Activated CD8-positive, alpha-beta T cell treated with anti-CD3 and anti-CD28 coated beads for 36 hours (primary cell): ENCODE data around the gene MCOLN3. TPM values are rescaled to one million over a fixed set of nuclear protein-coding genes. Genes with fewer than 3 reads are reported as not detected.

Experiments
- ATAC-seq: fragments of 200-7000 bp; cut with Tn5 transposase; one replicate; pipeline ENCODE4 v1.10.0; 2021; ENCODE audit warnings: mild to moderate bottlenecking, moderate library complexity
- CTCF ChIA-PET: fragments of 350-600 bp; sonication (Branson Sonifier 250); formaldehyde crosslinking; loops from one replicate; lab custom pipeline; 2021; ENCODE audit warnings: antibody characterized with exemption; lab: Charles Lee
- POLR2A ChIA-PET: fragments of 350-600 bp; sonication (Branson Sonifier 250); formaldehyde crosslinking; loops from one replicate; lab custom pipeline; 2021; ENCODE audit warnings: antibody characterized with exemption; lab: Charles Lee
- DNase-seq: peaks from one replicate; pipeline ENCODE4 v3.0.0-alpha.2; 2020
- H3K27ac Mint-ChIP-seq: one replicate; pipeline ENCODE4 v1.8.0; 2021; ENCODE audit warnings: mild to moderate bottlenecking, mixed read lengths
- H3K27me3 Mint-ChIP-seq: one replicate; pipeline ENCODE4 v1.8.0; 2021; ENCODE audit warnings: mixed read lengths
- H3K36me3 Mint-ChIP-seq: one replicate; pipeline ENCODE4 v1.8.0; 2021; ENCODE audit warnings: low read depth, mixed read lengths
- H3K4me1 Mint-ChIP-seq: one replicate; pipeline ENCODE4 v1.8.0; 2021; ENCODE audit warnings: low read depth, mixed read lengths
- H3K4me3 Mint-ChIP-seq: one replicate; pipeline ENCODE4 v1.8.0; 2021; ENCODE audit warnings: mild to moderate bottlenecking, moderate library complexity, mixed read lengths
- H3K9me3 Mint-ChIP-seq: one replicate; pipeline ENCODE4 v1.8.0; 2021; ENCODE audit warnings: mixed read lengths
- intact Hi-C: fragments of 100-400 bp; cut with micrococcal nuclease; formaldehyde crosslinking; loops from one replicate; pipeline ENCODE4 v1.10.0; 2022
- total RNA-seq, 2 experiments: library from RNA; stranded (reverse); gene quantifications; one replicate each; pipeline ENCODE4 v1.2.3, GENCODE V29; 2021
- TF ChIP-seq, protein P1 (sequence below): fragments of 200-600 bp; IDR thresholded peaks from one replicate; pipeline ENCODE4 v1.8.0; 2022; ENCODE audit warnings: antibody characterized with exemption, mild to moderate bottlenecking

The MCOLN3 gene
- total RNA-seq, 2 experiments from 2014 or later, result 0.25 to 0.29 TPM

DNA sequence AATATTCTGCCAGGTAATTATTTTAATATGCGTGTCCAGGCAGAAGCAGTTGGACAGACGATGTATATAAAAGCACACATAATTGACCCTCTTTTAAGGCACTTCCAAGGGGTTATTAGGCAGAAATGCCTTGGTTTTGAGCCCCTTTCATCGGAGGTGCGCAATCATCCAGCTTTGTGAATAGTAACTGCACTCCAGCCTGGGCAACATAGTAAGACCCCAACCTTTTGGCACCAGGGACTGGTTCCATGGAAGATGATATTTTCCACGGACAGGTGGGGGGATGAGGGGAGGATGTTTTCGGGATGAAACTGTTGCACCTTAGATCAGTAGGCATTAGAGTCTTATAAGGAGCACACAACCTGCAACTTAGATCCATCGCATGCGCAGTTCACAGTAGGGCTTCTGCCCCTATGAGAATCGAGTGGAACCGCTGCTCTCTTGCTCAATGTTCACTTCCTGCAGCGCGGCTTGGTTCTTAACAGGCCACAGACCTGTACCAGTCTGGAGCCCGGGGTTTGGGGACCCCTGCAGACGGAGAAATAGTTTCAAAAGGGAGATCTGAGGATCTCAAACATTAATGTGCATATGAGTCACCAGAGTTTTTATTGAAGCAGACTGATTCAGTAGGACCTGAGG lies 49.5 kb downstream of the MCOLN3 start:
- intact Hi-C loops, result no loop called here
- DNase-seq, result peak; percentile 71
- ChIA-PET POLR2A (interaction anchor here (1.4 kb wide), 1 partner anchor 60 kb away, joined by 3 read pairs; no protein-coding TSS in a partner anchor), CTCF (interaction anchor here (1.0 to 2.1 kb wide), 4 partner anchors 28 to 261 kb away, joined by 3 to 8 read pairs (median 4); partner anchors contain the start of gene C1orf52)
- H3K4me3 Mint-ChIP-seq, result peak overlapping the region; percentile 77
- peaks cover 27% of the 10 kb centered on the region for H3K4me1 Mint-ChIP-seq
- TF ChIP-seq, protein P1, sequence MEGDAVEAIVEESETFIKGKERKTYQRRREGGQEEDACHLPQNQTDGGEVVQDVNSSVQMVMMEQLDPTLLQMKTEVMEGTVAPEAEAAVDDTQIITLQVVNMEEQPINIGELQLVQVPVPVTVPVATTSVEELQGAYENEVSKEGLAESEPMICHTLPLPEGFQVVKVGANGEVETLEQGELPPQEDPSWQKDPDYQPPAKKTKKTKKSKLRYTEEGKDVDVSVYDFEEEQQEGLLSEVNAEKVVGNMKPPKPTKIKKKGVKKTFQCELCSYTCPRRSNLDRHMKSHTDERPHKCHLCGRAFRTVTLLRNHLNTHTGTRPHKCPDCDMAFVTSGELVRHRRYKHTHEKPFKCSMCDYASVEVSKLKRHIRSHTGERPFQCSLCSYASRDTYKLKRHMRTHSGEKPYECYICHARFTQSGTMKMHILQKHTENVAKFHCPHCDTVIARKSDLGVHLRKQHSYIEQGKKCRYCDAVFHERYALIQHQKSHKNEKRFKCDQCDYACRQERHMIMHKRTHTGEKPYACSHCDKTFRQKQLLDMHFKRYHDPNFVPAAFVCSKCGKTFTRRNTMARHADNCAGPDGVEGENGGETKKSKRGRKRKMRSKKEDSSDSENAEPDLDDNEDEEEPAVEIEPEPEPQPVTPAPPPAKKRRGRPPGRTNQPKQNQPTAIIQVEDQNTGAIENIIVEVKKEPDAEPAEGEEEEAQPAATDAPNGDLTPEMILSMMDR, result no peak
- peaks cover 19% of the 10 kb centered on the region for H3K27me3 Mint-ChIP-seq
- H3K36me3 Mint-ChIP-seq, result peaks cover 5% of the 10 kb centered on the region
- H3K27ac Mint-ChIP-seq, result peak overlapping the region; percentile 70
- peak; percentile 63 for ATAC-seq
- peaks cover 3% of the 10 kb centered on the region for H3K9me3 Mint-ChIP-seq

DNA sequence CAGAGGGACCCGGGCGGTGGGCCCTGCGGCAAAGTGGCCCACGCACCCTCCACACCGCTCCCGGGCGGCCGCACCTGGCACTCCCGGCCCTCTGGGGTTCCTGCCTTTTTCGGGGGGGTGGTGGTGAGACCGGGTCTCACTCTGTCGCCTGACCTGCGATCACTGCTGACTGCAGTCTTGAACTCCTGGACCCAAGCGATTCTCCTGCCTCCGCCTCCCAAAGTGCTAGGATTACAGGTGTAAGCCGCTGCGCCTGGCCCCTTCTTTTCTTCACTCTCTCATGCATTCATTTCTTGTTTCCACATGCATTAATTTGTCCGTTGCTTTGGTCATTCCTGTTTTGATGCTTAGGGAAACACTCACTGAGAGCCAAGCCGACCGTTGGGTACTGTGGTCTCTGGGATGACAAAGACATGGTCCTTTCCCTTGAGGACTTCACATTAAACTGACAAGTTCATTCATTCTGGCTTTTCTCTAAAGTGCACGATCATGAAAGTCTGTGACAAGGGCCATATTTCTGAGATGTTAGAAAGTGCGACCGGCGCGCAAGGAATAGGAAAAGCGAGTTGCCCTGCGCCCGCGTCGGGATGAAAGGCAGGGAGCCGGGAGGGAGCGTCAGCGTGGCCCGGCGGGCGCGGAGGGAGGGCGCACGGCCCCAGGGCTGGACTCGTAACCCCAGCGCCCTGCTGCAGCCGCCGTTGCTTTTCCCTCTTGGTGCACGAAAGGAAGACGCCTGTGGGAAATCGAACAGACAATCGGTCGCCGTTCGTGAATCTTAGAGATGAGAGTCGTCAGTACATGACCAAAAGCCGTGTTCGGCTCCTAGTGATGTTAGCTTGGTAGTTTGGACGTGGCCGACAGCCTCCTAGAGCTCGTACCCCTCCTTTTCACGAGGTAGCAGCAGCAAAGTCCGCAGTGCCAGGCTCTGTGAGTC lies 50.4 kb downstream of the MCOLN3 start:
- no peak for ATAC-seq
- peaks cover 19% of the 10 kb centered on the region for H3K27me3 Mint-ChIP-seq
- ChIA-PET POLR2A (interaction anchor here (1.4 to 1.5 kb wide), 2 partner anchors 9 to 59 kb away, joined by 3 read pairs; no protein-coding TSS in a partner anchor), CTCF (interaction anchor here (1.0 to 2.1 kb wide), 4 partner anchors 29 to 261 kb away, joined by 3 to 8 read pairs (median 4); partner anchors contain the start of gene C1orf52)
- H3K9me3 Mint-ChIP-seq, result no peaks in the 10 kb centered on the region
- H3K36me3 Mint-ChIP-seq, result peaks cover 8% of the 10 kb centered on the region
- peak overlapping the region; percentile 77 for H3K4me3 Mint-ChIP-seq
- peak; percentile 19 for DNase-seq
- H3K27ac Mint-ChIP-seq, result peak overlapping the region; percentile 56
- intact Hi-C loops, result loop anchor here (2.0 kb wide), 1 partner anchor 53 kb away; no protein-coding TSS in a partner anchor
- peaks cover 31% of the 10 kb centered on the region for H3K4me1 Mint-ChIP-seq
- TF ChIP-seq, protein P1, result no peak

DNA sequence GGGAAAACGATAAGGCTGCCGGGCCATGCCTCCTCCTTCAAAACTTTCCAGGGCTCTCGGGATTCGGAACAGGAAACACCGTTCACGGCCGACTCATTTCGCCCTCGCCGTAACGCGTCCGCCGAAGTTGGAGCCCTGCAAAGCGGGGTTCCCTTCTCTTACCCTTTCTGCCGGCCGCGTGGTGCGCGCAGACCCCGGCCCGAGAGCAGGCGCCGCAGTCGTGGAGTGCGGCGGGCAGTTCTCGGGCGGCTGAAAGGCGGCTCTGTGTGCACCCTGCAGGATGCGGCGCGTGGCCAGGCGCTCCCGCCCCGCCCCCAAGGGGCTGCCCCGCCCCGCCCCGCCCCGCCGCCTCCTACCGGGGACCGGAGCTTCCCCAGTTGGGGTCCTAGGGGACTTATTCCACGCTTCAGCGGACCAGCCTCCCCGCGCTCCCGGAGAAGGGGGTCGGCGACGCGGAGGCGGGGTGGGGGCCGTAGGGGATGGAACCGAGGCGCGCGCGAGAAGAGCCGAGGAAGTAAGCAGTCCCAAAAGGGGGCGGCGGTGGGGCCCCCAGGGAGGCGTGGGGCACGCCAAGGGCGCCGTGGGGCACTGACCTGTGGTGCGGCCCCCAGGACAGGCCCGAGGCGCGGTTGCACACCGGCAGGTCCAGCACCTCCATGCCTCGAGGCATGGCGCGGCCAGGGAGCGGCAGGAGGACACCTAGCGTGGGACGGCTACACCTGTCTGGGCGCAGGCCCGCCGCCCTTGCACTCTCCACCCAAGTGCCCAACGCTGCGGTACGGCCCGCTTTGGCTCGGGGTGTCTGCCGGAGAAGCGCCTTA lies 51.2 kb downstream of the MCOLN3 start, which contains the start of gene MCOLN2:
Gene MCOLN2 (minus strand): TSS at position 268 of the 821 bp plus-strand sequence. CDS start 241 bp downstream, at position 27.
- CTCF ChIA-PET, result interaction anchor here (1.2 to 3.6 kb wide), 3 partner anchors 53 to 265 kb away, joined by 3 to 37 read pairs (median 3); no protein-coding TSS in a partner anchor
- intact Hi-C loops, result loop anchor here (2.0 kb wide), 1 partner anchor 52 kb away; no protein-coding TSS in a partner anchor
- TF ChIP-seq, protein P1, result no peak
- peak within 1 kb of the TSS; percentile 78 for H3K27ac Mint-ChIP-seq
- ATAC-seq (peak; percentile 77), DNase-seq (peak; percentile 57)
- peaks cover 35% of the 10 kb centered on the region for H3K4me1 Mint-ChIP-seq
- POLR2A ChIA-PET, result interaction anchor here (1.2 to 1.6 kb wide), 3 partner anchors 10 to 62 kb away, joined by 3 to 5 read pairs (median 4); no protein-coding TSS in a partner anchor
- no peaks in the 10 kb centered on the region for H3K9me3 Mint-ChIP-seq
- peaks cover 19% of the 10 kb centered on the region for H3K27me3 Mint-ChIP-seq
- H3K36me3 Mint-ChIP-seq, result peaks cover 10% of the 10 kb centered on the region
- peak within 1 kb of the TSS; percentile 77 for H3K4me3 Mint-ChIP-seq
